Stomach (tissue), 4 donors: Measurements from ENCODE around the gene STK4.

Source experiments
- POLR2A ChIP-seq, 4 donors: fragments of 450-650 bp; IDR thresholded peaks; one replicate each; pipeline ENCODE4 v1.6.1; 2016; ENCODE audit warnings: antibody characterized with exemption in 4 of 4, control low read depth in 2 of 4, mild to moderate bottlenecking in 1 of 4, moderate library complexity in 1 of 4
- POLR2AphosphoS5 ChIP-seq, 3 donors: sonication (generic); formaldehyde crosslinking; IDR thresholded peaks; one replicate each; pipeline ENCODE4 v1.6.1; 2016; ENCODE audit warnings: antibody characterized with exemption in 3 of 3
- TF ChIP-seq, protein P1 (sequence below), 7 experiments: fragments of 450-650 bp in 4 of 7; fragments of 200-600 bp in 3 of 7; sonication (generic) in 3 of 7; IDR thresholded peaks; one replicate each; pipeline ENCODE4 v1.5.1; 2016 to 2019; ENCODE audit warnings: antibody characterized with exemption in 7 of 7, control low read depth in 2 of 7, mild to moderate bottlenecking in 1 of 7

DNA sequence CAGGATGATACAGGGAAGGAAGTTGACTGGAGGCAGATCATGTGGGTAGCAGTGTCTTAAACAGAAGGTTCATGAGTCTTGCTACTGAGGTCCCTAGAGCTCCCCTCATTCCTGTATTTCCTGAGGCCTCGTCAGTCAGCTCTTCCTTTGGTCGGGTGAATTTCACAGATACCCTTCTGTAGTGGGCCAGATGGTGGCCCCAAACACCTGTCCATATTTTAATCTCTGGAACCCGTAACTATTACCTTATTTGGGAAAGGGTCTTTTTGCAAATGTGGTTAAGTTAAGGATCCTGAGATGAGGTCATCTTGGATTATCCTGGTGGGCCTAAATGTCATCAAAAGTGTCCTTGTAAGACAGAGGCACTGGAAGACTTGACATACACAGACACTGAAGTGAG, 125.1 kb downstream of the STK4 start:
- TF ChIP-seq POLR2A (IDR thresholded peaks at IDR 0.05) (no peak), POLR2AphosphoS5 (IDR thresholded peaks at IDR 0.05) (no peak)
- TF ChIP-seq, protein P1, sequence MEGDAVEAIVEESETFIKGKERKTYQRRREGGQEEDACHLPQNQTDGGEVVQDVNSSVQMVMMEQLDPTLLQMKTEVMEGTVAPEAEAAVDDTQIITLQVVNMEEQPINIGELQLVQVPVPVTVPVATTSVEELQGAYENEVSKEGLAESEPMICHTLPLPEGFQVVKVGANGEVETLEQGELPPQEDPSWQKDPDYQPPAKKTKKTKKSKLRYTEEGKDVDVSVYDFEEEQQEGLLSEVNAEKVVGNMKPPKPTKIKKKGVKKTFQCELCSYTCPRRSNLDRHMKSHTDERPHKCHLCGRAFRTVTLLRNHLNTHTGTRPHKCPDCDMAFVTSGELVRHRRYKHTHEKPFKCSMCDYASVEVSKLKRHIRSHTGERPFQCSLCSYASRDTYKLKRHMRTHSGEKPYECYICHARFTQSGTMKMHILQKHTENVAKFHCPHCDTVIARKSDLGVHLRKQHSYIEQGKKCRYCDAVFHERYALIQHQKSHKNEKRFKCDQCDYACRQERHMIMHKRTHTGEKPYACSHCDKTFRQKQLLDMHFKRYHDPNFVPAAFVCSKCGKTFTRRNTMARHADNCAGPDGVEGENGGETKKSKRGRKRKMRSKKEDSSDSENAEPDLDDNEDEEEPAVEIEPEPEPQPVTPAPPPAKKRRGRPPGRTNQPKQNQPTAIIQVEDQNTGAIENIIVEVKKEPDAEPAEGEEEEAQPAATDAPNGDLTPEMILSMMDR (IDR thresholded peaks at IDR 0.05) = no peak
